Endothelial cell of umbilical vein (primary cell): ENCODE measurements around the gene DEFB123. TPM values are rescaled to one million over a fixed set of nuclear protein-coding genes. Genes with fewer than 3 reads are reported as not detected.

Source experiments
- BruUV-seq: library from RNA; stranded (reverse); fragments of 400-500 nt; replicated peaks from 2 replicates; lab custom pipeline; 2021; lab: Mats Ljungman, UMichigan
- CTCF ChIA-PET: fragments of 300-600, 350-600 bp; sonication (Branson Sonifier 250); formaldehyde crosslinking; loops from one replicate; lab custom pipeline; 2021; ENCODE audit warnings: antibody characterized with exemption, inconsistent platforms; lab: Charles Lee
- POLR2A ChIA-PET: fragments of 300-600, 350-600 bp; sonication (Branson Sonifier 250); formaldehyde crosslinking; loops from one replicate; lab custom pipeline; 2021; ENCODE audit warnings: antibody characterized with exemption, inconsistent platforms; lab: Charles Lee
- DNase-seq: peaks from one replicate; pipeline ENCODE4 v3.0.0-alpha.2; 2011; ENCODE audit warnings: low read depth, low spot score
- FAIRE-seq: peaks from 2 replicates; lab custom pipeline; 2011; peaks lifted over from hg19 to GRCh38; lab: Jason Lieb, UNC
- H2AFZ ChIP-seq: 2 replicates; pipeline ENCODE4 v1.6.0; 2012; ENCODE audit warnings: low read depth, low read length, control low read depth, inconsistent platforms
- H3K27ac ChIP-seq: 2 replicates; pipeline ENCODE4 v1.5.1; 2011; ENCODE audit warnings: low read depth, mild to moderate bottlenecking, control low read depth, low read length, moderate library complexity; ENCODE audit not compliant: insufficient read depth
- H3K27me3 ChIP-seq, 2 experiments: 2 replicates each; pipeline versions ENCODE4 v1.6.0 to v1.6.1; 2011; ENCODE audit warnings: low read length in 2 of 2, mixed read lengths in 1 of 2; ENCODE audit not compliant: control insufficient read depth in 2 of 2, insufficient read depth in 2 of 2
- H3K36me3 ChIP-seq, 2 experiments: 2 replicates in 1 of 2; 3 replicates in 1 of 2; pipeline ENCODE4 v1.5.1; 2011; ENCODE audit warnings: low read length in 2 of 2, mild to moderate bottlenecking in 1 of 2, moderate library complexity in 1 of 2; ENCODE audit not compliant: control insufficient read depth in 2 of 2, insufficient read depth in 2 of 2; ENCODE audit errors: extremely low read depth in 1 of 2
- H3K4me1 ChIP-seq: 3 replicates; pipeline ENCODE4 v1.5.1; 2011; ENCODE audit warnings: mild to moderate bottlenecking, low read length; ENCODE audit not compliant: control insufficient read depth, insufficient read depth; ENCODE audit errors: extremely low read depth
- H3K4me2 ChIP-seq: 2 replicates; pipeline ENCODE4 v1.6.1; 2011; ENCODE audit warnings: low read length, control low read depth, mixed read lengths; ENCODE audit not compliant: insufficient read depth
- H3K4me3 ChIP-seq, 3 experiments: fragments of 200-600 bp in 1 of 3; sonication (generic), shearing (Covaris generic) in 1 of 3; replicated peaks in 1 of 3; 2 replicates each; pipeline ENCODE4 v1.5.1; 2011 to 2016; ENCODE audit warnings: control low read depth in 3 of 3, low read length in 3 of 3, mild to moderate bottlenecking in 2 of 3, inconsistent platforms in 1 of 3, low read depth in 1 of 3, moderate library complexity in 1 of 3; ENCODE audit not compliant: insufficient read depth in 1 of 3
- H3K79me2 ChIP-seq: 2 replicates; pipeline ENCODE4 v1.6.0; 2012; ENCODE audit warnings: low read length, inconsistent platforms; ENCODE audit not compliant: control insufficient read depth, insufficient read depth
- H3K9ac ChIP-seq: replicated peaks from 2 replicates; pipeline ENCODE3; 2011; ENCODE audit warnings: low read length, control low read depth; ENCODE audit not compliant: insufficient read depth; ENCODE audit errors: extremely low read depth
- H3K9me1 ChIP-seq: replicated peaks from 3 replicates; pipeline ENCODE4 v1.6.0; 2011; ENCODE audit warnings: mild to moderate bottlenecking, low read length; ENCODE audit not compliant: control insufficient read depth, insufficient read depth; ENCODE audit errors: extremely low read depth
- H3K9me3 ChIP-seq: replicated peaks from 2 replicates; pipeline ENCODE4 v1.5.1; 2012; ENCODE audit warnings: low read length, inconsistent platforms; ENCODE audit not compliant: control insufficient read depth, insufficient read depth
- H4K20me1 ChIP-seq: replicated peaks from 2 replicates; pipeline ENCODE3; 2011; ENCODE audit warnings: mild to moderate bottlenecking, low read length; ENCODE audit not compliant: control insufficient read depth, insufficient read depth; ENCODE audit errors: extremely low read depth
- EZH2 ChIP-seq: IDR thresholded peaks from 2 replicates; pipeline ENCODE4 v1.6.1; 2012; ENCODE audit warnings: borderline replicate concordance, low read depth, mild to moderate bottlenecking, moderate library complexity, low read length, inconsistent platforms; ENCODE audit not compliant: severe bottlenecking
- FOS ChIP-seq: IDR thresholded peaks from 2 replicates; pipeline ENCODE4 v1.6.1; 2011; ENCODE audit warnings: mild to moderate bottlenecking, low read length, moderate library complexity, borderline replicate concordance; ENCODE audit not compliant: insufficient read depth
- GATA2 ChIP-seq: IDR thresholded peaks from 2 replicates; pipeline ENCODE4 v1.7.0; 2011; ENCODE audit warnings: low read depth, mild to moderate bottlenecking, moderate library complexity, mixed read lengths, low read length; ENCODE audit not compliant: insufficient read length, insufficient read depth
- JUN ChIP-seq: IDR thresholded peaks from 2 replicates; pipeline ENCODE4 v1.6.1; 2011; ENCODE audit warnings: borderline replicate concordance, low read depth; ENCODE audit not compliant: insufficient read length, insufficient read depth
- MYC ChIP-seq: IDR thresholded peaks from one replicate; pipeline ENCODE4 v1.6.1; 2011; ENCODE audit warnings: mild to moderate bottlenecking, low read depth, low read length
- POLR2A ChIP-seq: IDR thresholded peaks from 2 replicates; pipeline ENCODE4 v1.6.1; 2012; ENCODE audit warnings: low read depth, mild to moderate bottlenecking, control low read depth, low read length
- POLR2AphosphoS5 ChIP-seq: IDR thresholded peaks from 2 replicates; pipeline ENCODE4 v1.6.1; 2012; ENCODE audit warnings: low read depth, mild to moderate bottlenecking, control low read depth, low read length, moderate library complexity; ENCODE audit not compliant: insufficient read depth
- dilution Hi-C: fragments of 300-500 bp; cut with MboI; formaldehyde crosslinking; loops from one replicate; pipeline ENCODE4 v1.15.0; 2019; ENCODE audit warnings: low sequenced_read_pairs; ENCODE audit not compliant: extremely low pct_ligation_motif_present
- intact Hi-C: fragments of 100-400 bp; cut with micrococcal nuclease; formaldehyde crosslinking; loops from one replicate; pipeline ENCODE4 v1.10.0; 2022
- polyA plus RNA-seq, 4 experiments: library from polyadenylated mRNA; depleted of rRNA in 3 of 4; stranded (reverse) in 3 of 4; unstranded in 1 of 4; fragments of >200 nt; gene quantifications; 2 replicates each; pipeline versions ENCODE4 v1.2.1 to v1.2.3, GENCODE V29; 2011 to 2012; ENCODE audit warnings: missing spikeins in 1 of 4
- total RNA-seq: library from RNA; stranded (reverse); gene quantifications from 2 replicates; pipeline ENCODE4 v1.2.3, GENCODE V29; 2021
- TF ChIP-seq, protein P1 (sequence below), 2 donors: IDR thresholded peaks; 1 replicate in 1 of 2; 2 replicates in 1 of 2; pipeline ENCODE4 v1.5.1; 2011; ENCODE audit warnings: low read length in 2 of 2, mild to moderate bottlenecking in 2 of 2, moderate library complexity in 2 of 2, control low read depth in 1 of 2, inconsistent platforms in 1 of 2, low read depth in 1 of 2; ENCODE audit not compliant: insufficient read depth in 1 of 2; ENCODE audit errors: extremely low read depth in 1 of 2
- TF ChIP-seq, protein P2 (sequence below): IDR thresholded peaks from 2 replicates; pipeline ENCODE4 v1.6.1; 2011; ENCODE audit not compliant: insufficient read depth, insufficient read length

The DEFB123 gene
- total and polyA plus RNA-seq, 2 donors (not counting 3 experiments of a cell fraction or from before 2014, with no cell fraction given) = not detected

DNA sequence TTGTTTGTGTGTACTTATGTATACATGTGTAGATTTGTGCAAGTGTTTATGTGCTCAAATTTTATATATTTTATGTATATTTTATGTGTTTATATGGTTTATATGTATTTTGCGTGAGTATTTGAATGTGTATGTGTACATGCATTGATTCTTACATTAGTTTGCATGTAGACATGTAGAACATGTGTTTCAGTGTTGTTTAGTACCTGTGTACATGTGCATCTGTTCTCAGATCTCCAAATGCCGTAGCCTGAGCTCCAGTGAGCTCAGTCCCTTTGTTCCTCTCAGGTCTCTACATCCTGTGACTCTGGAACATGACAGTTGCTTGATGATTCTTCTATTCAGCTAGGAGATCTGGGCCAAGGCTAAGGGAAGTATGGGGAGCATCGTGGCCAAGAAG lies 45.5 kb upstream of the DEFB123 start:
- ChIA-PET POLR2A (no interaction called here), CTCF (no interaction called here)
- DNase-seq (no peak), FAIRE-seq (no peak)
- H2AFZ ChIP-seq = no peak overlapping the region
- no peaks in the 10 kb centered on the region for H3K79me2 ChIP-seq
- H3K36me3 ChIP-seq = no peaks in the 10 kb centered on the region
- TF ChIP-seq POLR2A = no peak
- TF ChIP-seq, protein P1, sequence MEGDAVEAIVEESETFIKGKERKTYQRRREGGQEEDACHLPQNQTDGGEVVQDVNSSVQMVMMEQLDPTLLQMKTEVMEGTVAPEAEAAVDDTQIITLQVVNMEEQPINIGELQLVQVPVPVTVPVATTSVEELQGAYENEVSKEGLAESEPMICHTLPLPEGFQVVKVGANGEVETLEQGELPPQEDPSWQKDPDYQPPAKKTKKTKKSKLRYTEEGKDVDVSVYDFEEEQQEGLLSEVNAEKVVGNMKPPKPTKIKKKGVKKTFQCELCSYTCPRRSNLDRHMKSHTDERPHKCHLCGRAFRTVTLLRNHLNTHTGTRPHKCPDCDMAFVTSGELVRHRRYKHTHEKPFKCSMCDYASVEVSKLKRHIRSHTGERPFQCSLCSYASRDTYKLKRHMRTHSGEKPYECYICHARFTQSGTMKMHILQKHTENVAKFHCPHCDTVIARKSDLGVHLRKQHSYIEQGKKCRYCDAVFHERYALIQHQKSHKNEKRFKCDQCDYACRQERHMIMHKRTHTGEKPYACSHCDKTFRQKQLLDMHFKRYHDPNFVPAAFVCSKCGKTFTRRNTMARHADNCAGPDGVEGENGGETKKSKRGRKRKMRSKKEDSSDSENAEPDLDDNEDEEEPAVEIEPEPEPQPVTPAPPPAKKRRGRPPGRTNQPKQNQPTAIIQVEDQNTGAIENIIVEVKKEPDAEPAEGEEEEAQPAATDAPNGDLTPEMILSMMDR (IDR thresholded peaks at IDR 0.05; ENCODE audit: extremely low read depth in 1 of 2, insufficient read depth in 1 of 2, low read depth in 1 of 2, low read length in 2 of 2) = no peak
- TF ChIP-seq MYC = no peak
- no peak for TF ChIP-seq FOS
- no peak for TF ChIP-seq GATA2
- no peak for TF ChIP-seq JUN
- TF ChIP-seq EZH2 = no peak
- no peak for TF ChIP-seq POLR2AphosphoS5
- TF ChIP-seq, protein P2, sequence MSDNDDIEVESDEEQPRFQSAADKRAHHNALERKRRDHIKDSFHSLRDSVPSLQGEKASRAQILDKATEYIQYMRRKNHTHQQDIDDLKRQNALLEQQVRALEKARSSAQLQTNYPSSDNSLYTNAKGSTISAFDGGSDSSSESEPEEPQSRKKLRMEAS = no peak
- H3K9ac ChIP-seq = no peak overlapping the region
- intact Hi-C loops (no loop called here), dilution Hi-C loops (no loop called here)
- H3K9me3 ChIP-seq = no peaks in the 10 kb centered on the region
- H3K9me1 ChIP-seq = no peaks in the 10 kb centered on the region
- no peaks in the 10 kb centered on the region for H3K4me1 ChIP-seq
- no peak overlapping the region for H3K27ac ChIP-seq
- BruUV-seq = no TSS peak
- no peaks in the 10 kb centered on the region for H4K20me1 ChIP-seq
- H3K27me3 ChIP-seq = no peaks in the 10 kb centered on the region
- no peak overlapping the region for H3K4me2 ChIP-seq
- no peak overlapping the region for H3K4me3 ChIP-seq
